HG02588 (cell line): ENCODE data around the gene RIN3.
"Not testable (repeated sequence)": the region's sequence is repeated elsewhere in the genome, so short reads cannot be mapped to it uniquely, and the experiment has no call there.

Source experiments
- ATAC-seq: cut with Tn5 transposase; IDR thresholded peaks from one replicate; pipeline ENCODE4 v1.9.1; 2021; ENCODE audit warnings: mild to moderate bottlenecking, moderate library complexity; ENCODE audit not compliant: unreplicated experiment

Gene RIN3

DNA sequence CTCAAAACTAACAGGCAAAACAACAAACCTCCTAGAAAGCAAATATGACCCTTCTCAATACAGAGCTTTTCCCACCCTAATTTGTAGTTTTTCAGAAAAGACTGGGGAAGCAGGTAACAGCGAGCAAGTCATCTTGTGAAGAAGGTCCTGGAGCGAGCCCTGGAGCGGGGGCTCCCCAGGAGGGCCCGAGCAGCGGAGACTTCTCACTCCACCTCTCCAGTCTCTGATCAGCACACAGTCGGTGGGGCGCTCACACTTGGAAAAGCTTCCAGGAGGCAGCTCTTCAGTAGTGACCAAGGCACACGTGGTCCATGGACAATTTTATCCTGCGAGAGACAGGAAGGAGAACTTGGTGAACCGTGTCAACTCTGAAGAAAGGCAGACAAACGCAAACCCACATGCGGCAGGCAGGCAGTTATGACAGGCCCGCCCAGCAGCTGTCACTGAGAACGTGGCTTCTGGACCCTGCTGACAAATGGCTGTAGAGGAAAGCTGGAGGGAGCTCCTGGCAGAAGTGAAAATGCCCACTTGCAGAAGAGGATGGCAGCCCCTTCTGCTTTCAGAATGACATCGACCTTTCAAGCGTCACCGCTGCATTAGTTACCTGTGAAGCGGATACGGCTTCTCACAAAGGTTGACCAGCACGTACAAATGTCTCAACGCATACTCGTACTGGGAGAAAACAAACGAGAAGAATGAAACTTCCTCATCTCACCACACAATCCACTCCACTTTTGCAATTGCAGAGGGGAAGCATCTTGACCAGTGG, 190.6 kb downstream of the RIN3 start:
- ATAC-seq, result peak; percentile 92

DNA sequence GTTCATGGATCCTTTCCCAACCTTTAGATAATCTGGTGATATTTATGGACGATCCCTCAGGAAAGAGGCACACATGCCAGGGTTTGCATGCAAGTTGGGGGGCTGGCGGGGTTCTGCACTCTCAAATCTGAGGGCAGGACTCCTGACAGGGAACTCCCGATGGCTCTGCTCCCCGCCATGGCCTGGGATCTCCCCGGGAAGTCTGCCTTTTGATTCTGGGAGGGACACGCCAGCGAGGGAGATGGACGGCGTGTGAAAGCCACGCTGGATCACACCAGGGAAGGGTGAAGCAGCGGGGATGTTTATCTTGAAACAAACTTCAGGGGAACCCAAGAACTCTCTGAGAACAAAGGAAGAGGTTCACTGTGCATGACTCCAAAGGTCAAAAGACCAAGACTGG, 191.2 kb downstream of the RIN3 start:
- no peak for ATAC-seq

DNA sequence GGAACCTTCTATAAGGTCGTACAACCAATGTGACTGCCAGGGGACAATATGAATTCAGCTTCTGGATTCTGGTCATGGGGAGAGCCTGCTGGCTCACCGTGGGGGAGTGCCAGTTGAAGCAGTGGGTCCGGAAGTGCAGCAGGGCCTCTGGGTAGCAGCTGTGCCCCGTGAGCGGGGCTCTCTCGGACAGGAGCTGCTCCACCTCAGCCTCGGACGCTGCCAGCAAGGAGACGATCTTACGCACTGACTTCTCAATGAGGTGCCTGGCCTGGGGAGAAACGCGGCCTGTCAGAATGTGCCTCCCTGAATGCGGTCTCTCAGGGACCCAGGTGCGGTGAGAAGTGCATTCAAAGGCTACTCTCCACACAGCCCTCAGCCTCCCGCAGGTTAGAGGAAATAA, 192.8 kb downstream of the RIN3 start:
- no peak for ATAC-seq

DNA sequence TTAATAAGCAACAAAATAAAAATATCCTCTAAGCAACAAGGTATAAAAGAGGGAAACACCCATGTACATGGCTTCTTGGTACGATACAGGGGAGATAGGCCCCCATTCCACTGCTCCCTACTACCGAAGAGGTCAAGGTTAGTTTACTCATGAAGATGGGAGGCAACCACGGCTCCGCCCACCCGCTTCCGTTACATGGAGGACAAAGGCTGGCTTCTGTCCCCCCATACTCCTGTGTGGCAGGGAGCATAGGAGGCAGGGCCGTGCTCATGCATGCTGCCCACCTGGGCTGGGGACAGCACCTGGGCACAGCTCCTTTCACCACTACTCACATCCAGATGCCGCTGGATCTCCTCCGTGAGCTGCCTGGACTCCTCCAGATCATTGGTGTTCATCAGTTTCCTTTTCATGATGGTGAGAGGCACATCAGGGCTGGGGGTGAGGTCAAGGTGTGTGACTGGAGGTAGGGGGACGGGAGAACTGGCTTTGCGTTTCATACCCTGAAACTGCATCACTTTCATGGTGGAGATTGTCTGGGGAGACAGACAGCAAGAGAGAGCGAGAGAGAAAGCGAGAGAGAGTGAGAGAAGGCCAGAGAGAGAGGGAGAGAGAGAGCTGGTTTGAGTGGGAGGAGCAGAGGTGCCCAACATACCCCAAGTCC, 195.9 kb downstream of the RIN3 start:
- no peak for ATAC-seq

DNA sequence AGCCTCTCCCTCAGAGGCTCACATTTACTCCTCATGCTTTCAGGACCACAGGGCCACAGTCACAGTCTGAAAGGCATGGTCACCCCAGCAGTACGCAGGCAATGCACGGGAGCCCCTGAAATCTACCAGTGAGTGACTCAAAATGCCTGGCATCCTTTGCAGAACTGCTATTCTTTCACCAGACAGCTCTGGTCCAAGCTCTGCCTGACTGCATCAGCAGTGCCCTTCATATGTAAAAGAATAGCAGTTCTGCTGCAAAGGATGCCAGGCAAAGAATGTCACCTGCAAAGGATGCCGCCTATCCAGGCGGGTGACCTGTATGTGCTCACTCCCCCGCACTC, 196.4 kb downstream of the RIN3 start:
- ATAC-seq, result no peak

GRCh38 chr14:92711976-92712653, 198.5 kb downstream of the RIN3 start:
- ATAC-seq, result no peak

GRCh38 chr14:92712654-92713051, 199.1 kb downstream of the RIN3 start:
- no peak for ATAC-seq

- ATAC-seq, result not testable (repeated sequence)
These were observed 201.2 kb downstream of the RIN3 start for GRCh38 chr14:92714739-92715307.

GRCh38 chr14:92716131-92716530, 202.6 kb downstream of the RIN3 start:
- no peak for ATAC-seq

- ATAC-seq, result no peak
These were observed 204.0 kb downstream of the RIN3 start for GRCh38 chr14:92717571-92718042.

- no peak for ATAC-seq
These were observed 205.1 kb downstream of the RIN3 start for GRCh38 chr14:92718664-92719063.

DNA sequence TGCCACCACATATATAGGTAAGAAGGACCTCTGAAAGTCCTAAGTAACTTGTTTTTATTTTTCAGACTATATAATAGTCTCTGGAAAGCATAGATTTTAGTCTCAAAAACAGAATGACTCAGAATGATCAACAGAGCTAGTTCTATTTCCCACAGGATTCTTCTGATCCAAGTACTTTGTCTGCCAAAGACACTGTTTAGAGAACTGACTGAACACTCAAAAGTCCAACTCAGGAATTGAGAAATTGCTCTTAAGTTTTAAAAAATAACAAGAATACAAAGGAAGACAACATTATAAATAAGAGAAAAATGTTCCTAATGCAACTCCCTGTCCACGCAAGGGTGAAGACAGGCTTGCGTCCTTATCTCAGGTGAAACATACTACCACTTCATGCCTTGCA, 205.8 kb downstream of the RIN3 start:
- no peak for ATAC-seq

GRCh38 chr14:92719890-92720323, 206.3 kb downstream of the RIN3 start:
- ATAC-seq, result no peak

DNA sequence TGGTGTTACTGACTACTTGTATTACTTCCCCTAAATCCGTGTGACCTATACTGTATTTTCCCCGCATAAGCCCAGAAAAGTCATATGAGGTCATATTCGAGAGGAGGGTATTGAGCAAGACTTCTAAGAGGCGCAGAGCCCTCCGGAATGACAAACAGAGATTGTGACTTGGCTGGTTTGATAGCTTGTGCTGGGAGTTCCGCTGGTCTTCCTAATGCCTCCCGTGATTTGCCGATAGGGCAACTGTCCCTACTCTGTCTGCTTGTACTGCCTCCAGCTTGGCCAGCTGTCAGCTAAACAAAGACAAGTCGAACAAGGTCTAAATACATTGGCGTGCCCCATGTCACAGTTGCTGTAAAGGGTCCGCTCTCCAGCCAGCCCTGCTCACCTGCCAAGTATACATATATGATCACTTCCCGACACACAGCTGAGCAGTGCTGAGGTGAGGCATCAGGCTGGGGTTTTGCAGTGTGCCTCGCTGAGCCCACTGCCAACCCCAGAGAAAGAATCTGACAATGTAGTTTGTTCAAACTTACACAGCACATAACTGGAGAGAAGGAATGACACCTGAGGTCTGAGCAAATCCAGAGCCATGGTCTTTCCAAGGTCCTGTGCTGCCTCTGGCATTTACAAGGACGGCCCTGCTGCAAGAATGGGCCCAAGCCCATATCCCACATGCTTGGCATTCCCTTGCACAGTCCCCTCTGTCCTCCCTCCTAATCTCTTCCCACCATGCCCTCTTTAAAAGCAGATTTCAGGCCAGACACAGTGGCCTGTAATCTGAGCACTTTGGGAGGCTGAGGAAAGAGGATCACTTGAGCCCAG, 211.1 kb downstream of the RIN3 start:
- ATAC-seq, result no peak

DNA sequence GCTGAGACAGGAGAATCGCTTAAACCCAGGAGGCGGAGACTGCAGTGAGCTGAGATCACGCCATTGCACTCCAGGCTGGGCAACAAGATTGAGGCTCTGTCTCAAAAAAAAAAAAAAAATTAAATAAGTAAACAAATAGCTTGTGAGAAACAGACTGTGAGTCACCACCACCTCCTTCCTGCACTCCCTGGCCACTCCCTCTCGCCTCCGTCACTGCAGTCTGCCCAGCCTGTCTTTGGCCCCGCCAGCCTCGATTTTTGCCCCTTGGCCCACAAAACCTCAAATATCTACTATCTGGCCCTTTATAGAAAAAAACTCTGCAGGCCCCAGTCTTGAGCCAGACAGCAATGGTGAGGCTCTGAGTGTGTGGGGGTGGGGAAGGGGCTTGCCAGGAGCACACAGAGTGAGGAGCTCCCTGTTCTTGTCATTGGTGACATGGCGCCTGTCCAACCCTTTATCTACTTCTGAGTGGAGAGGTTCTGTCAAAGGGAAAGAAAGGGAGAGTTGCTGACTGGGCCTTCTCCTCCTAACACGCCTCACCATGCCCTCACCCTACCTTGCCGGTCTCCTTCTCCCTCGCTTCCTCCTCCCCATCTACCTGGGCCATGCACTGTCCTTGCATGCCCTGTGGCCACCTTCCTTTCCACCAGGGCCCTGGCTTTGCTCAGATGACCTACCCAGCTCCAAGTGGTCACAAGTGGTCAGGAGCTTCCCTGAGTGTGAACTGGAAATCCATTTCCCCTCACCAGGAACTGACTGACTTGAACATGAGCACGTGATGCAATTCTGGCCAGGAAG, 212.8 kb downstream of the RIN3 start:
- ATAC-seq, result no peak

GRCh38 chr14:92726933-92727262, 213.3 kb downstream of the RIN3 start:
- ATAC-seq, result no peak

- ATAC-seq, result no peak
These were observed 215.3 kb downstream of the RIN3 start for GRCh38 chr14:92728759-92729364.

GRCh38 chr14:92729634-92730358, 216.2 kb downstream of the RIN3 start:
- peak; percentile 73 for ATAC-seq

DNA sequence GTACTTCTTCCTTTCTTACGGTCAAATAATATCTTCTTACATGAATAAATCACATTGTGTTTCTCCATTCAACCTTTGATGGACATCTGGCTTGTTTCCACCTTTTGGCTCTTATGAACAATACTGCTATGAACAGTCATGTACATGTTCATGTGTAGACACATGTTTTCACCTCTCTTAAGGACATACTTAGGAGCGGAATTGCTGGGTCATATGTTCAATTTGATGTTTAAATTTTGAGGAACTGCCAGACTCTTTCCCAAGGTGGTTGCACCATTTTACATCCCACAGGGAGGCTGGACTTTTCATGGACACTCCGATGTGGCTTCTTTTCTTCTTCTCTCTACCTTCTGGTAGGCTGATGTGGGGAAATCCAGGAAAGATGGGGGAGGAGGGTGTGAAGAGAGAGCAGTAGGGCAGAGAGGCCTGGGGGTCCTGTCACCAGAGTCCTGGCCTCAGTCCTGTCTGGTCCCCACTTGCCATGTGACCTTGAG, 218.1 kb downstream of the RIN3 start:
- no peak for ATAC-seq
